ENCODE results near the gene NRG3.

NRG3 gene

DNA sequence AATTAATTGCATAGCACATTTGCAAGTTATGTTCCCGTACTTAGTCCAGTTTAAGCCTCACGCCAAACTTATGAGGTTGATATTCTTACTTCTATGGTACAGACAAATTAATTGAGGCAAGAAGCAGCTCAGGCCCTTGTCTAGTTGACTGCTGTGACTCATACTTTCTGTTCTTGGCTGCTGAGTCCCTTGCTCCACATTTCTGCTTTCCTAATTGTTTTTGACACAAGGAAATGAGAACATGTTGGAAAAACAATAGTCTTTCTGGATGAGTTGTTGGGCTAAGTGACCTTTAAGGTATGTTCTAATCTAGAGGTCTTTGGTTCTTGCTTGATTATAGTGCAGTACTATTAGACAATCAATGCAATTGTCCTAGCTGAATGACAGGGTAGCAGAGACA lies 331.8 kb downstream of the NRG3 start:
- H3K4me3 ChIP-seq (ENCODE audit: low read depth, low read length): no peak overlapping the region
- in situ Hi-C loops (cut with HindIII; ENCODE audit: low pct_ligation_motif_present, low sequenced_read_pairs): no loop called here
- TF ChIP-seq CTCF (IDR thresholded peaks at IDR 0.05; ENCODE audit: low read depth, low read length, missing control alignments): no peak
- H3K27me3 ChIP-seq (replicated peaks): no peaks in the 10 kb centered on the region
- H3K36me3 ChIP-seq (replicated peaks): no peaks in the 10 kb centered on the region
- no peak overlapping the region for H3K27ac ChIP-seq
- no peak for DNase-seq

DNA sequence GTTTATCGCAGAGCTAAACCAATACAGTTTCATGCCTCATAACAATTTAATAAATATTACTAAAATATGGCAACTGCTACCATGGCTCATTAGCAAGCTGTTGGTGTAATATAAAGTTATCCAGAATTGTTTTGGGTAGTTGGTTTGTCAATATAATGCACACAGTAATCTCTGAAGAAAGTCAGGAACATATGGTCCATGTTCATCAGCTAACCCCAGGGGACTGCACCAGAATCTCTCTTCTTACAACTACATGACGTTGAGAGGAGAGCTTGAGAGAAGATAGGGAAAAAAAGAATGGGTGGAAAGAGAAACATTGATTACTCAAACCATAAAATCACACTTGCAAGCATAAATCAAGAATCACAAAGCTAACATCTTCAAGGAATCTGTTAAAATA lies 333.7 kb downstream of the NRG3 start:
- Histone ChIP-seq H3K27ac (no peak overlapping the region), H3K27me3 (replicated peaks) (no peaks in the 10 kb centered on the region), H3K4me3 (ENCODE audit: low read depth, low read length) (no peak overlapping the region), H3K36me3 (replicated peaks) (no peaks in the 10 kb centered on the region)
- in situ Hi-C loops (cut with HindIII; ENCODE audit: low pct_ligation_motif_present, low sequenced_read_pairs): no loop called here
- no peak for DNase-seq
- no peak for TF ChIP-seq CTCF (IDR thresholded peaks at IDR 0.05; ENCODE audit: low read depth, low read length, missing control alignments)

GRCh38 chr10:82210331-82210730 lies 335.3 kb downstream of the NRG3 start:
- Histone ChIP-seq H3K36me3 (replicated peaks) (no peaks in the 10 kb centered on the region), H3K27ac (no peak overlapping the region), H3K4me3 (ENCODE audit: low read depth, low read length) (no peak overlapping the region), H3K27me3 (replicated peaks) (no peaks in the 10 kb centered on the region)
- no peak for TF ChIP-seq CTCF (IDR thresholded peaks at IDR 0.05; ENCODE audit: low read depth, low read length, missing control alignments)
- no peak for DNase-seq
- in situ Hi-C loops (cut with HindIII; ENCODE audit: low pct_ligation_motif_present, low sequenced_read_pairs): no loop called here

DNA sequence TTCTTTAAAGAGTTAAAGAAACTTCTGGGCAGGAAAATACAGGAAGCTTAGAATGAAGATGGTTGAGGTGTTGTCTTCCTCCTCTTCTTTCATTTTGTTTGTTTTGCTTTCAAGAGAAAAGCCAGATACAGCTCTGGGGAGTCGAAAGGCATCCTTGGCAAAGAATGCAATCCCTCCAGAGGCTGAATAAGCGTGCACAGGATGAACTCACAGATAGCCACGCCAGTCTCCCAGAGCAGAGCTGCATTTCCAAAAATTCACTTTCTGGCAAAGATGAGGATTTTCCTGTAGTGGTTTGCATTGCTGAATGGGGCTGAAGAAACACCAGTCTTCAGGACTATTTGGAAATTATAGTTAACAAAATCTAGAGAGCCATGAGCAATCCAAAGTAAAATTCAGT lies 336.4 kb downstream of the NRG3 start:
- no peaks in the 10 kb centered on the region for H3K27me3 ChIP-seq (replicated peaks)

GRCh38 chr10:82212753-82213152 lies 337.8 kb downstream of the NRG3 start:
- Histone ChIP-seq H3K27me3 (replicated peaks) (no peaks in the 10 kb centered on the region), H3K36me3 (replicated peaks) (no peaks in the 10 kb centered on the region), H3K27ac (no peak overlapping the region), H3K4me3 (ENCODE audit: low read depth, low read length) (no peak overlapping the region)
- no peak for TF ChIP-seq CTCF (IDR thresholded peaks at IDR 0.05; ENCODE audit: low read depth, low read length, missing control alignments)
- in situ Hi-C loops (cut with HindIII; ENCODE audit: low pct_ligation_motif_present, low sequenced_read_pairs): no loop called here
- no peak for DNase-seq

More for the DNA sequence above, 336.4 kb downstream of the NRG3 start:
- DNase-seq: no peak
- in situ Hi-C loops (cut with HindIII; ENCODE audit: low pct_ligation_motif_present, low sequenced_read_pairs): no loop called here
- Histone ChIP-seq H3K36me3 (replicated peaks) (no peaks in the 10 kb centered on the region), H3K4me3 (ENCODE audit: low read depth, low read length) (no peak overlapping the region), H3K27ac (no peak overlapping the region)
- no peak for TF ChIP-seq CTCF (IDR thresholded peaks at IDR 0.05; ENCODE audit: low read depth, low read length, missing control alignments)

GRCh38 chr10:82213784-82214183 lies 338.8 kb downstream of the NRG3 start:
- H3K36me3 ChIP-seq (replicated peaks): no peaks in the 10 kb centered on the region
- no peak for TF ChIP-seq CTCF (IDR thresholded peaks at IDR 0.05; ENCODE audit: low read depth, low read length, missing control alignments)
- in situ Hi-C loops (cut with HindIII; ENCODE audit: low pct_ligation_motif_present, low sequenced_read_pairs): no loop called here
- H3K4me3 ChIP-seq (ENCODE audit: low read depth, low read length): no peak overlapping the region
- no peak for DNase-seq
- H3K27me3 ChIP-seq (replicated peaks): no peaks in the 10 kb centered on the region
- H3K27ac ChIP-seq: no peak overlapping the region

All from brain microvascular endothelial cell (primary cell).